GM12878 (cell line): ENCODE data around the gene TAS2R30.

ENCODE experiments used
- BCLAF1 ChIP-seq: fragments of 450-650 bp; IDR thresholded peaks from 2 replicates; pipeline ENCODE4 v1.6.1; 2017; ENCODE audit warnings: antibody characterized with exemption, mild to moderate bottlenecking, moderate library complexity
- CTCF ChIP-seq, 3 experiments: IDR thresholded peaks in 2 of 3; conservative IDR thresholded peaks in 1 of 3; 2 replicates each; pipeline ENCODE4 v1.5.1; 2011; ENCODE audit warnings: low read depth in 3 of 3, low read length in 3 of 3, mild to moderate bottlenecking in 3 of 3, control low read depth in 2 of 3, moderate library complexity in 2 of 3, inconsistent platforms in 1 of 3, mixed read lengths in 1 of 3; ENCODE audit not compliant: control insufficient read depth in 2 of 3, insufficient read depth in 1 of 3; ENCODE audit errors: extremely low read depth in 1 of 3
- E2F8 ChIP-seq: fragments of 450-650 bp; IDR thresholded peaks from 2 replicates; pipeline ENCODE4 v1.6.1; 2018; ENCODE audit warnings: mild to moderate bottlenecking, low read depth, moderate library complexity; ENCODE audit not compliant: partially characterized antibody
- EP300 ChIP-seq, 2 experiments: fragments of 150-350 bp in 1 of 2; IDR thresholded peaks; 2 replicates each; pipeline ENCODE4 v1.6.1; 2011 to 2012; ENCODE audit warnings: low read depth in 2 of 2, low read length in 2 of 2, borderline replicate concordance in 1 of 2, improper control_type of control experiment in 1 of 2, inconsistent platforms in 1 of 2; ENCODE audit not compliant: control insufficient read depth in 1 of 2
- HCFC1 ChIP-seq: fragments of 150-350 bp; IDR thresholded peaks from 2 replicates; pipeline ENCODE4 v1.6.1; 2014; ENCODE audit warnings: low read length
- HDGF ChIP-seq: fragments of 450-650 bp; IDR thresholded peaks from 2 replicates; pipeline ENCODE4 v1.6.1; 2016; ENCODE audit warnings: antibody characterized with exemption
- POLR2AphosphoS5 ChIP-seq: IDR thresholded peaks from 2 replicates; pipeline ENCODE4 v1.6.1; 2011; ENCODE audit warnings: mild to moderate bottlenecking, low read length, inconsistent platforms
- RCOR1 ChIP-seq: conservative IDR thresholded peaks from 2 replicates; pipeline ENCODE4 v1.6.1; 2012; ENCODE audit warnings: low read depth, low read length, improper control_type of control experiment
- RFX5 ChIP-seq: IDR thresholded peaks from 2 replicates; pipeline ENCODE4 v1.6.1; 2011; ENCODE audit warnings: low read depth, low read length, improper control_type of control experiment
- SIN3A ChIP-seq: IDR thresholded peaks from 2 replicates; pipeline ENCODE4 v1.6.1; 2012; ENCODE audit warnings: low read depth, low read length, improper control_type of control experiment
- ZNF274 ChIP-seq: IDR thresholded peaks from one replicate; pipeline ENCODE4 v1.8.0; 2011; ENCODE audit not compliant: insufficient read length, insufficient read depth

GRCh38 chr12:11170810-11171144, 36.3 kb upstream of the TAS2R30 start:
- TF ChIP-seq HCFC1 (no peak), ZNF274 (no peak), E2F8 (no peak), POLR2AphosphoS5 (no peak), HDGF (no peak), BCLAF1 (no peak), EP300 (IDR thresholded peaks at IDR 0.05; ENCODE audit: borderline replicate concordance in 1 of 2, control insufficient read depth in 1 of 2, low read depth in 2 of 2, low read length in 2 of 2) (no peak), CTCF (IDR thresholded peaks at IDR 0.05 in 2 of 3, conservative IDR thresholded peaks at IDR 0.05 in 1 of 3; ENCODE audit: control insufficient read depth in 2 of 3, extremely low read depth in 1 of 3, insufficient read depth in 1 of 3, low read depth in 3 of 3, low read length in 3 of 3) (no peak), SIN3A (no peak), RFX5 (no peak), RCOR1 (no peak)
